Erythroblast (primary cell): ENCODE measurements around the gene ANKRD10.

Source experiments
- GATA1 ChIP-seq: IDR thresholded peaks from 2 replicates; pipeline ENCODE4 v1.6.1; 2011; ENCODE audit warnings: low read depth, mild to moderate bottlenecking, control low read depth, low read length, moderate library complexity
- POLR2A ChIP-seq: IDR thresholded peaks from 2 replicates; pipeline ENCODE4 v1.6.1; 2011; ENCODE audit warnings: mild to moderate bottlenecking, low read length

- no peak for TF ChIP-seq POLR2A
- no peak for TF ChIP-seq GATA1
These were observed 82.3 kb downstream of the ANKRD10 start for GRCh38 chr13:110832531-110832930.
